Measurements from ENCODE around the gene PER2. TPM values are rescaled to one million over a fixed set of nuclear protein-coding genes. Genes with fewer than 3 reads are reported as not detected.

The PER2 gene
- total RNA-seq, 1 donor from 2014 or later: 2.9 TPM

DNA sequence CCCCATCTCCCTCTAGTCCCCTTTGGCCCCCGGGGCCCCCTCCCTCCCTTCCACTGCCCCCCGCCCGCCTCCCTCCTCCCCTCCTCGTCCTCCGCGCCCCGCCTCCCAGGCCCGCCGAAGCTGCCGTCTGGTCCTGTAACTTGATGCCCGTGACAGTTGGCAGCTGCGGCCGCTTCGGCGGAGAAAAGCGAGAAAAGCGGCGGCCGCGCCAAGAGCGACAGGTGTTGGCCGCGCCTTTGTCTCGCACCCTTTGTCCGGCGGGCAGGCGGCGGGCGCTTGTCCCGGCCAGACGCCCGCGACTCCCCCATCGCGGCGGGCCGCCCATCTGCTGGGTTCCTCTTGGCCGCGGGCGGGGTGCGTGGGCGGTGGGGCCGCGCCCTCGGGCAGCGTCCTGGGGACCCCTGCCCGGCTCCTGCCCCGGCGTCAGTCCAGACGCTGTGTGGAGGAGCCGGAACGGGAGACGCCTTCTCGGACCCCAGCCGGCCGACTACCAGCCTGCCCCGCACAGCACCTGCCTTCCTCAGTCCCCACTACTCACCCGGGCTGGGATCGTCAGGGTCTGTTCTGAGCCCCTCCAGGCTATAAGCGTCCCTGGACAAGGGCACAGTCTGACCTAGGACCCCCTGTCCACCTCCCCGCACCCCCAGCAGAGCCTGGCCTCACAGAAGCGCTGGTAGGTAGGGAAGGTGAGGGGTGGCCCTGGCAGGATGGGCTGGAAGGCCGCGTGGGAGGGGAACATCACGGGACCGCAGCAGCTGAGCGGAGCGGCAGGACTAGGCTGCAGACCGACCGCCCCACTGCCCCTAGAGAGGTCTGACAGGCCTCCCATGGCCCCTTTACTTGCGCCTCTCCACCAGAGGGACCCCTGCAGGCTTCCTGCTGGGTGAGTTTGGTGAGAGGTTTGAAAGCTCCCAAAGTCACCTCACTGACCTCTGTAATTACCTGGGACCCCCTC, 47.4 kb downstream of the PER2 start:
- Mint-ChIP-seq H3K4me1 (ENCODE audit: low read depth) (peaks cover 17% of the 10 kb centered on the region), H3K36me3 (ENCODE audit: low read depth) (peaks cover 4% of the 10 kb centered on the region), H3K9me3 (ENCODE audit: low read depth) (no peaks in the 10 kb centered on the region), H3K27ac (ENCODE audit: unreplicated experiment) (no peak overlapping the region), H3K27me3 (ENCODE audit: low read depth) (no peaks in the 10 kb centered on the region), H3K4me3 (ENCODE audit: unreplicated experiment) (no peak overlapping the region)
- DNase-seq (ENCODE audit: low spot score): peak; percentile 72
- TF ChIP-seq, protein P1, sequence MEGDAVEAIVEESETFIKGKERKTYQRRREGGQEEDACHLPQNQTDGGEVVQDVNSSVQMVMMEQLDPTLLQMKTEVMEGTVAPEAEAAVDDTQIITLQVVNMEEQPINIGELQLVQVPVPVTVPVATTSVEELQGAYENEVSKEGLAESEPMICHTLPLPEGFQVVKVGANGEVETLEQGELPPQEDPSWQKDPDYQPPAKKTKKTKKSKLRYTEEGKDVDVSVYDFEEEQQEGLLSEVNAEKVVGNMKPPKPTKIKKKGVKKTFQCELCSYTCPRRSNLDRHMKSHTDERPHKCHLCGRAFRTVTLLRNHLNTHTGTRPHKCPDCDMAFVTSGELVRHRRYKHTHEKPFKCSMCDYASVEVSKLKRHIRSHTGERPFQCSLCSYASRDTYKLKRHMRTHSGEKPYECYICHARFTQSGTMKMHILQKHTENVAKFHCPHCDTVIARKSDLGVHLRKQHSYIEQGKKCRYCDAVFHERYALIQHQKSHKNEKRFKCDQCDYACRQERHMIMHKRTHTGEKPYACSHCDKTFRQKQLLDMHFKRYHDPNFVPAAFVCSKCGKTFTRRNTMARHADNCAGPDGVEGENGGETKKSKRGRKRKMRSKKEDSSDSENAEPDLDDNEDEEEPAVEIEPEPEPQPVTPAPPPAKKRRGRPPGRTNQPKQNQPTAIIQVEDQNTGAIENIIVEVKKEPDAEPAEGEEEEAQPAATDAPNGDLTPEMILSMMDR (IDR thresholded peaks at IDR 0.05): no peak

DNA sequence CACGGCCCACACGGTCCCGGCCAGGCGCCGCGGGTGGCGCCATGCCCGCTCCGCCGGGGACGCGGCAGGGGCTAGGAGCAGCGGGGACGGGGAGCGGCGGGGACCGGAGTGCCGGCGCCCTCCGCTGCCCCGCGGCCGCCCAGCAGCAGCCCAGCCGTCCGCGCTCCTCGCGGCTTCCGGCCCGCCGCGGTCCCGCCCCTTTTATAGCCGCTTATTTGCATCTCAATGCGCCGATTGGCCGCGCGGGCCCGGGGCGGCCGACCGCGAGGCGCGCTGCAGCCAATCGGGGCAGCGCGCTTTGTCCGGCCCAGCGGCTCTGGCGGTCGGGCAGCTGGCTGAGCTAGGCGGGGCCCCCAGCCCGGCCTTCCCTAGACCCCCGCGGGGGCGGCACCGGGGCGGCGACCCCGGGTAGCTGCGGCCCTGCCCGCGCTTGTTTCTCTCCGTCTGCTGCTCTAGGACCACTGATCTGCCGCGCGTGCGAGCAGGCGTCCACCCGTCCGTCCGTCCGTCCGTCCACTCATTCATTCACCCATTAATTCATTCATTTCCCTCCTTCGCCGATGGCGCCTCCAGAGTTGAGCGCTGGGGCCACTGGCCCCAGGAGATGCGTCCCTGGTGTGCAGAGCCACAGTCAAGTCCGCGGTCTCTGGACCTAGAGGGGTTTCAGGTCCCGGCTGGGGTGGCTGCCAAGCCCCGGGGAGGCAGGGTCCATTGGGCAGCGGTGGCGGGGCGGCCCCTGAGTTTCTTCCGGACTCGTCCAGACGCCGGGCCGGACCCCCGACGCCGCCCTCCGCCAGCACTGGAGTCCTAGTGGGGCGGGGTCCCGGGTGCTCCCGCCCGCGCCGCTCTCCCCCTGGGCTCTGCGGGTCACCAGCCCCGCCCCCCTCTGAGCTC, 48.3 kb downstream of the PER2 start, which contains the start of gene HES6:
Gene HES6, minus strand, starts transcription at position 176 of the 894 bp plus-strand sequence. Its CDS starts 133 bp downstream, at position 43.
- Mint-ChIP-seq H3K4me3 (ENCODE audit: unreplicated experiment) (peak within 1 kb of the TSS; percentile 76), H3K4me1 (ENCODE audit: low read depth) (peaks cover 17% of the 10 kb centered on the region), H3K27ac (ENCODE audit: unreplicated experiment) (peak within 1 kb of the TSS; percentile 33), H3K9me3 (ENCODE audit: low read depth) (no peaks in the 10 kb centered on the region), H3K36me3 (ENCODE audit: low read depth) (peaks cover under 1% of the 10 kb centered on the region), H3K27me3 (ENCODE audit: low read depth) (no peaks in the 10 kb centered on the region)
- TF ChIP-seq, protein P1 (IDR thresholded peaks at IDR 0.05): peak; percentile 28
- DNase-seq (ENCODE audit: low spot score): peak; percentile 93

DNA sequence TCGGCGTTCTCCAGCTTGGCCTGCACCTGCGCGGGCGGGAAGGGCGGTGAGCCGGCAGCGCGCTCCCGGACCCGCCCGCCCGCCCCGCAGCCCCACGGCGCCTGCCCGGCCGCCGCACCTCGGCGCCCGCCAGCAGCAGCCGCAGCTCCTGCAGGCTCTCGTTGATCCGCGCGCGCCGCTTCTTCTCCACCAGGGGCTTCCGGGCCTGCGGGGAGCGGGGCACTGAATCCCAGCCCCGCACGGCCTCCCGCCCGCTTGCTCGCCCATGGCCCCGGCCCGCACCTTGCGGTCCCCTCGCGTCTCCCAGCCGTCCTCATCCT, 48.9 kb downstream of the PER2 start:
- TF ChIP-seq, protein P1 (IDR thresholded peaks at IDR 0.05): no peak
- Mint-ChIP-seq H3K36me3 (ENCODE audit: low read depth) (no peaks in the 10 kb centered on the region), H3K27me3 (ENCODE audit: low read depth) (no peaks in the 10 kb centered on the region), H3K4me1 (ENCODE audit: low read depth) (peaks cover 17% of the 10 kb centered on the region), H3K4me3 (ENCODE audit: unreplicated experiment) (peak overlapping the region; percentile 44), H3K27ac (ENCODE audit: unreplicated experiment) (no peak overlapping the region), H3K9me3 (ENCODE audit: low read depth) (no peaks in the 10 kb centered on the region)
- DNase-seq (ENCODE audit: low spot score): peak; percentile 84

DNA sequence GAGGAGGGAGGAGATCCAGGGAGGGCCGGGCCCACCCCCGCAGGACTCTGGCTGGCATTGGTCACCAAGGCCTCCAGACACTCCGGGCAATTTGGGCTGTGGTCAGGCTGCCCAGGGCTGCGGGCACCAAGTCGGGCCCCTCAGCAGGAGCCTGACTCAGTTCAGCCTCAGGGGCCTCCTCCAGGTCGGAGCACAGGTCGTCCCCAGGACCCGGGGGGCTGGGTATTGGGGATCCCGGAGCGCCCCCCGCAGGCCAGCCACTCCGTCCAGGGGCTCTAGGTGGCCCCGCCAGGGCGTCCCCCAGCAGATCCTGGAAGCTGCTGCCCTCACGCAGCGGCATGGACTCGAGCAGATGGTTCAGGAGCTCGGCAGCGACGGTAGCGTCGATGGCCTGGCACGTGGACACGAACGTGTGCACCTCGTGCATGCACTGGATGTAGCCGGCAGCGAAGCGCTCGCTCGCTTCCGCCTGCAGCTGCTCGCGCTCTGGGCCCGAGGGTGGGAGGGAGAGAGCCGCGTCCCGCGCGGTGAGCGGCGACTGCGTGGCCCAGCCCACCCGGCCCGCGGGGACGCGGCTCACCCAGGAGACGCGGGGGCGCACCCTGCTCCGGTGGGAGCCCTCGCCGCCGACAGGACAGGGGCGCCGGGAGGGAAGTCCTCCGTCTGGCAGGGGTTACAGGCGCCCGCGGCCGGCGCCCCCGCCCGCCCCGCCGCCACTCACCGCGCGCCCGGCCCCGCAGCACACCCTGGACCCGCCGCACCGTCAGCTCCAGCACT, 49.5 kb downstream of the PER2 start:
- no peaks in the 10 kb centered on the region for H3K27me3 Mint-ChIP-seq (ENCODE audit: low read depth)
- H3K36me3 Mint-ChIP-seq (ENCODE audit: low read depth): no peaks in the 10 kb centered on the region
- H3K4me1 Mint-ChIP-seq (ENCODE audit: low read depth): peaks cover 17% of the 10 kb centered on the region
- TF ChIP-seq, protein P1 (IDR thresholded peaks at IDR 0.05): peak; percentile 20
- DNase-seq (ENCODE audit: low spot score): peak; percentile 81
- H3K27ac Mint-ChIP-seq (ENCODE audit: unreplicated experiment): no peak overlapping the region
- H3K9me3 Mint-ChIP-seq (ENCODE audit: low read depth): no peaks in the 10 kb centered on the region
- peak overlapping the region; percentile 47 for H3K4me3 Mint-ChIP-seq (ENCODE audit: unreplicated experiment)
